ENCODE results near the gene ALDH3B2.

The ALDH3B2 gene

DNA sequence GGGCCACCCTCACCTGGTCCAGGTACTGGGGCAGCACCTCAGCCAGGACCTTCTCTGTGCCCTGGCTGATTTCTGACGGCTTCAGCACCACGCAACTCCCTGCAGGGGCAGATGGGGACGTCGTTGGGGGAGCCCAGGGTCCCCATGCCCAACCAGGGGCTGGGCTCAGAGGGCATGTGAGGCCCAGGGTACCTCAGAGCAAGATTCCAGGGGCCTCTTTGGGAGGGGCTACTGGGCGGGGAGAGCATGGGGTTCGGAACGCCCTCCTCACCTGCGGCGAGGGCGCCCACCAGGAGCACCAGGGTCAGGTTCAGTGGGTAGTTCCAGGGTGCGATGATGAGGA is 8.1 kb downstream of the ALDH3B2 start:
- H3K4me3 ChIP-seq (ENCODE audit: low read length) = peak overlapping the region; percentile 53; the same call in 1 of the 2 replicates
- peaks cover 54% of the 10 kb centered on the region for H3K4me1 ChIP-seq (ENCODE audit: control insufficient read depth, low read length)
- peaks cover 4% of the 10 kb centered on the region; the same call in 1 of the 2 replicates for H3K9me3 ChIP-seq (ENCODE audit: control insufficient read depth, insufficient read depth, low read length)
- no peaks in the 10 kb centered on the region for H3K9me2 ChIP-seq (replicated peaks; ENCODE audit: control insufficient read depth, low read length)
- H3K36me3 ChIP-seq (ENCODE audit: control insufficient read depth, low read length) = no peaks in the 10 kb centered on the region
- H3K27ac ChIP-seq (ENCODE audit: low read depth, low read length) = no peak overlapping the region
- TF ChIP-seq EZH2phosphoT487 (IDR thresholded peaks at IDR 0.05; ENCODE audit: borderline replicate concordance, low read length) = no peak
- TF ChIP-seq, protein P1, sequence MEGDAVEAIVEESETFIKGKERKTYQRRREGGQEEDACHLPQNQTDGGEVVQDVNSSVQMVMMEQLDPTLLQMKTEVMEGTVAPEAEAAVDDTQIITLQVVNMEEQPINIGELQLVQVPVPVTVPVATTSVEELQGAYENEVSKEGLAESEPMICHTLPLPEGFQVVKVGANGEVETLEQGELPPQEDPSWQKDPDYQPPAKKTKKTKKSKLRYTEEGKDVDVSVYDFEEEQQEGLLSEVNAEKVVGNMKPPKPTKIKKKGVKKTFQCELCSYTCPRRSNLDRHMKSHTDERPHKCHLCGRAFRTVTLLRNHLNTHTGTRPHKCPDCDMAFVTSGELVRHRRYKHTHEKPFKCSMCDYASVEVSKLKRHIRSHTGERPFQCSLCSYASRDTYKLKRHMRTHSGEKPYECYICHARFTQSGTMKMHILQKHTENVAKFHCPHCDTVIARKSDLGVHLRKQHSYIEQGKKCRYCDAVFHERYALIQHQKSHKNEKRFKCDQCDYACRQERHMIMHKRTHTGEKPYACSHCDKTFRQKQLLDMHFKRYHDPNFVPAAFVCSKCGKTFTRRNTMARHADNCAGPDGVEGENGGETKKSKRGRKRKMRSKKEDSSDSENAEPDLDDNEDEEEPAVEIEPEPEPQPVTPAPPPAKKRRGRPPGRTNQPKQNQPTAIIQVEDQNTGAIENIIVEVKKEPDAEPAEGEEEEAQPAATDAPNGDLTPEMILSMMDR (IDR thresholded peaks at IDR 0.05; ENCODE audit: low read depth, low read length, poor library complexity, severe bottlenecking) = no peak
- peak overlapping the region; percentile 92 for H3K4me2 ChIP-seq (ENCODE audit: low read length)
- H4K20me1 ChIP-seq (ENCODE audit: control insufficient read depth, insufficient read depth, low read depth, low read length) = no peaks in the 10 kb centered on the region
- no peaks in the 10 kb centered on the region for H3K27me3 ChIP-seq (ENCODE audit: control insufficient read depth, low read length)
- no peaks in the 10 kb centered on the region for H3K79me2 ChIP-seq (ENCODE audit: control insufficient read depth, low read length)
- peaks cover 10% of the 10 kb centered on the region for H3F3A ChIP-seq (ENCODE audit: control insufficient read depth, insufficient read depth)

DNA sequence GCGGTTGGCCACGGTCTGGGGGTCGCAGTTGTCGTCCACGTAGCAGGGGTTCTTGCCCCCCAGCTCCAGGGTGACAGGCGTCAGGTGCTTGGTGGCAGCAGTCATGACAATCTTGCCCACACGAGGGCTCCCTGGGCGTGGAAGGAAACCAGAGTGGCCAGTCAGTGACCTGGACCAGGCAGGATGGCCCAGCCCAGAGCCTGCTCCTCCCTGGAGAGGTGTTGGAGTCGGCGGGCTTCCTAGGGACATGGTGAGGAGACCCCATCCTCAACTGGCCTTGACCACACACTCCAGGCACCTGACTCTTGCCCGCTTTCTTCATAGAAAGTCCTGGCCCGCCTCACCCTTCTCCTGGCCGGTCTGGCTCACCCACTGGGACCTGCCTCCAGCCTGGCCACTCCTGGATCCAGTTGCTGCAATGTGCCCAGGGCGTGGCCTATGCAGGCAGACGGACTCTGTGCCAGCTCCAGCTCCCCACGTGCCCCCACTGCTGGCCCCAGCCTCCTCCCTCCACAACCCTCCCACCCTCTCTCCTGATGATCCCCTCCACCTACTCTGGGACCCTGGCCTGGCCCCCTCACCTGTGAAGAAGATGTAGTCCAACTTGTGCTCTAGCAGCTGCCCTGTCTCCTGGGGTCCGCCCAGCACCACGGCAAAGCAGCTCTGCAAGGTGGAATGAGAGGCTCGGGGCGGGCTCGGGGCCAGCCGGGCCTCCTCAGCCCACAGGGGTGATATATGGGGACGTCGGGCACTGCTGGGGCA is 8.7 kb downstream of the ALDH3B2 start:
- no peak overlapping the region for H3K4me3 ChIP-seq (ENCODE audit: low read length)
- H3K36me3 ChIP-seq (ENCODE audit: control insufficient read depth, low read length) = no peaks in the 10 kb centered on the region
- H3K79me2 ChIP-seq (ENCODE audit: control insufficient read depth, low read length) = no peaks in the 10 kb centered on the region
- no peaks in the 10 kb centered on the region for H3K9me2 ChIP-seq (replicated peaks; ENCODE audit: control insufficient read depth, low read length)
- peaks cover 4% of the 10 kb centered on the region; the same call in 1 of the 2 replicates for H3K9me3 ChIP-seq (ENCODE audit: control insufficient read depth, insufficient read depth, low read length)
- H3K27me3 ChIP-seq (ENCODE audit: control insufficient read depth, low read length) = no peaks in the 10 kb centered on the region
- peak overlapping the region; percentile 92 for H3K4me2 ChIP-seq (ENCODE audit: low read length)
- TF ChIP-seq, protein P1 (IDR thresholded peaks at IDR 0.05; ENCODE audit: low read depth, low read length, poor library complexity, severe bottlenecking) = peak; percentile 60
- no peak for TF ChIP-seq EZH2phosphoT487 (IDR thresholded peaks at IDR 0.05; ENCODE audit: borderline replicate concordance, low read length)
- H3K27ac ChIP-seq (ENCODE audit: low read depth, low read length) = no peak overlapping the region
- peaks cover 10% of the 10 kb centered on the region for H3F3A ChIP-seq (ENCODE audit: control insufficient read depth, insufficient read depth)
- H4K20me1 ChIP-seq (ENCODE audit: control insufficient read depth, insufficient read depth, low read depth, low read length) = no peaks in the 10 kb centered on the region
- H3K4me1 ChIP-seq (ENCODE audit: control insufficient read depth, low read length) = peaks cover 48% of the 10 kb centered on the region

DNA sequence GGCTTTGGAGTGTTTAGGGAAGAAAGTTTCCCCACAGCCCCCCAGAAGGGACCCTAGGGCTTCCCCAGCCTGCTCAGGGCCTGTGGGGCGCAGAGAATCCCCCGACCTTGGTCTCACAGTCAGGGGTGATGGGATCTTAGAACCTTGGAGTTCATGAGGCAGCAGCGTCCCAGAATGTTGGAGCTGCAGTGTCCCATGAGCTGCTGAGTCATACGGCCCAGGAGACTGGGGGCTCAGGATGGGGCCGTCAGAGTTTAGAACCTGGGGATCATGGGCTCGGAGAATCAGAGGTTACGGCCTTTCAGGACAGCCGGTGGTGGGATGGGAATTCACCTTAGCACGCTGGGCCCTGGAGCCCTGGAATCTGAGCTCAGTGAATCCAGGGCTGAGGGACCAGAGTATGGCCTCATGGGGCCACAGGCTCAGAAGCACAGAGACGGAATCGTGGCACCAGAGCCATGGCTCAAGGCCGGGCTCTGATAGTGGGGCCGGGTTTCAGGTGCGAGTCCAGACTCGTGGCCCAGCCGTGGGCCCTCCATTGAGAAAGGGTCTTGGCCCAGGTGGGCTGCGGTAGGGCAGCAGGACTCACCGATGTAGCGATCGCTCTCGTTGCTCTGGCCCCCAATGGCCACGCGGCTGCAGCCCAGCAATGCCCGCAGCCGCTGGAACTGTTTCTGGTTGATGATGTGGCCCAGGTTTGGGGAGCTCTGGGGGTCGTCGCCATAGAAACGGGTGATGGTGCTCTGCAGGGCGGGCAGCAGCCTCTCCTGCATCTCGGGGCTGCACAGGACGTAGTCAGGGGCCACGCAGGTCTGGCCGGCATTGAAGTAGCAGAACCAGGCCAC is 9.5 kb downstream of the ALDH3B2 start:
- Histone ChIP-seq H3K4me2 (ENCODE audit: low read length) (no peak overlapping the region), H3K27me3 (ENCODE audit: control insufficient read depth, low read length) (no peaks in the 10 kb centered on the region), H3F3A (ENCODE audit: control insufficient read depth, insufficient read depth) (peaks cover 10% of the 10 kb centered on the region), H3K79me2 (ENCODE audit: control insufficient read depth, low read length) (no peaks in the 10 kb centered on the region), H3K4me1 (ENCODE audit: control insufficient read depth, low read length) (peaks cover 47% of the 10 kb centered on the region), H3K27ac (ENCODE audit: low read depth, low read length) (no peak overlapping the region), H3K9me3 (ENCODE audit: control insufficient read depth, insufficient read depth, low read length) (peaks cover 4% of the 10 kb centered on the region; the same call in 1 of the 2 replicates), H3K36me3 (ENCODE audit: control insufficient read depth, low read length) (no peaks in the 10 kb centered on the region), H3K4me3 (ENCODE audit: low read length) (no peak overlapping the region), H4K20me1 (ENCODE audit: control insufficient read depth, insufficient read depth, low read depth, low read length) (no peaks in the 10 kb centered on the region), H3K9me2 (replicated peaks; ENCODE audit: control insufficient read depth, low read length) (no peaks in the 10 kb centered on the region)
- TF ChIP-seq EZH2phosphoT487 (IDR thresholded peaks at IDR 0.05; ENCODE audit: borderline replicate concordance, low read length) = no peak
- TF ChIP-seq, protein P1 (IDR thresholded peaks at IDR 0.05; ENCODE audit: low read depth, low read length, poor library complexity, severe bottlenecking) = no peak

All from DOHH2 (cell line).